GM19438 (cell line): ENCODE results near the gene RAD51B.
A peak's percentile ranks its signal among the peaks of the same experiment; 100 is the strongest.

ENCODE experiments used
- ATAC-seq: cut with Tn5 transposase; IDR thresholded peaks from one replicate; pipeline ENCODE4 v1.9.1; 2021; ENCODE audit warnings: low read depth; ENCODE audit not compliant: unreplicated experiment

RAD51B gene

GRCh38 chr14:68674538-68675232 is 855.1 kb downstream of the RAD51B start:
- ATAC-seq, result no peak

GRCh38 chr14:68675233-68675577 is 855.6 kb downstream of the RAD51B start:
- ATAC-seq, result no peak

GRCh38 chr14:68676511-68676943 is 856.9 kb downstream of the RAD51B start:
- ATAC-seq, result no peak

GRCh38 chr14:68677476-68677875 is 857.9 kb downstream of the RAD51B start:
- no peak for ATAC-seq

- no peak for ATAC-seq
Observed at GRCh38 chr14:68677901-68678300, 858.3 kb downstream of the RAD51B start.

GRCh38 chr14:68678471-68678870 is 858.9 kb downstream of the RAD51B start:
- no peak for ATAC-seq

GRCh38 chr14:68679301-68679700 is 859.7 kb downstream of the RAD51B start:
- ATAC-seq, result no peak

- no peak for ATAC-seq
Observed at GRCh38 chr14:68679746-68680467, 860.3 kb downstream of the RAD51B start.

- no peak for ATAC-seq
Observed at GRCh38 chr14:68680541-68681051, 861.0 kb downstream of the RAD51B start.

- no peak for ATAC-seq
Observed at GRCh38 chr14:68681256-68682011, 861.9 kb downstream of the RAD51B start.

GRCh38 chr14:68682166-68683103 is 862.9 kb downstream of the RAD51B start:
- ATAC-seq, result no peak

GRCh38 chr14:68683326-68683725 is 863.7 kb downstream of the RAD51B start:
- ATAC-seq, result no peak

GRCh38 chr14:68684466-68685418 is 865.2 kb downstream of the RAD51B start:
- no peak for ATAC-seq

- ATAC-seq, result peak; percentile 62
Observed at GRCh38 chr14:68685419-68686204, 866.0 kb downstream of the RAD51B start.

GRCh38 chr14:68686205-68686465 is 866.6 kb downstream of the RAD51B start:
- no peak for ATAC-seq

- ATAC-seq, result no peak
Observed at GRCh38 chr14:68686724-68687123, 867.1 kb downstream of the RAD51B start.

- ATAC-seq, result no peak
Observed at GRCh38 chr14:68687746-68688145, 868.2 kb downstream of the RAD51B start.

GRCh38 chr14:68688872-68689371 is 869.3 kb downstream of the RAD51B start:
- ATAC-seq, result no peak
